Rectal smooth muscle tissue (tissue), 1 donor: ENCODE results near the gene FJX1.

Experiments
- H3K27ac ChIP-seq: one replicate; pipeline ENCODE4 v1.7.0; 2013; ENCODE audit warnings: low read depth, low read length, inconsistent platforms
- H3K27me3 ChIP-seq: one replicate; pipeline ENCODE4 v1.7.0; 2013; ENCODE audit warnings: low read length; ENCODE audit not compliant: control insufficient read depth, insufficient read depth
- H3K36me3 ChIP-seq: one replicate; pipeline ENCODE4 v1.7.0; 2013; ENCODE audit warnings: low read length; ENCODE audit not compliant: control insufficient read depth, insufficient read depth
- H3K4me1 ChIP-seq: one replicate; pipeline ENCODE4 v1.7.0; 2013; ENCODE audit warnings: low read length; ENCODE audit not compliant: control insufficient read depth, insufficient read depth
- H3K4me3 ChIP-seq: one replicate; pipeline ENCODE4 v1.7.0; 2013; ENCODE audit warnings: low read length
- H3K9ac ChIP-seq: one replicate; pipeline ENCODE4 v1.7.0; 2013; ENCODE audit warnings: low read length

Gene FJX1

DNA sequence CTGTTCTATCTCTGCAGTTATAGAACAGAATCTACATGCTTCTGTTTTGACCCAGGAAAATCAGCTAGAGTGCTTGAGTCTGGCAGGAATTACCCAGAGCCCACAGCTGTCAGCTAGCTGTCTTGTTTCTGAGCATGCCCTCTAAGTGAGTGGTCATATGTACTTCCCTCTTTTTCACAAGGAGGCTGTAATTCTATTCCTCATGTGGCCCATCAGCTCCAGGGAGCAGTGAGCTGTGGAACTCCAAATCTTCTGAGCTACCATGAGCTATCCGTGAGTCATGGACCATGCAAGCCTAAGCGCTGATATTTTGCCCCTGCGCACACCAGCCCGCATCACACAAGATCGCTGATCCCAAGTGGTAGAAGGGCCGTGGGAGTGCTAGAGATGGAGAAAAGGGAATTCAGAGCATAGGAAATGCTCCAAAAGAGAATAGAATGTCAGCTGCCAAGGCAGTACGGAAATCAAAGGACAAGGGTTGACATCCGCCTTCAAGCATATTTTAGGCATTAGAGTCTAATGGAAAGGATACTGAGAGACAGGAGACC, 5.4 kb downstream of the FJX1 start:
- H3K36me3 ChIP-seq: no peaks in the 10 kb centered on the region
- H3K9ac ChIP-seq: no peak overlapping the region
- peaks cover 4% of the 10 kb centered on the region for H3K4me1 ChIP-seq
- H3K4me3 ChIP-seq: no peak overlapping the region
- H3K27me3 ChIP-seq: peaks cover 2% of the 10 kb centered on the region
- no peak overlapping the region for H3K27ac ChIP-seq

DNA sequence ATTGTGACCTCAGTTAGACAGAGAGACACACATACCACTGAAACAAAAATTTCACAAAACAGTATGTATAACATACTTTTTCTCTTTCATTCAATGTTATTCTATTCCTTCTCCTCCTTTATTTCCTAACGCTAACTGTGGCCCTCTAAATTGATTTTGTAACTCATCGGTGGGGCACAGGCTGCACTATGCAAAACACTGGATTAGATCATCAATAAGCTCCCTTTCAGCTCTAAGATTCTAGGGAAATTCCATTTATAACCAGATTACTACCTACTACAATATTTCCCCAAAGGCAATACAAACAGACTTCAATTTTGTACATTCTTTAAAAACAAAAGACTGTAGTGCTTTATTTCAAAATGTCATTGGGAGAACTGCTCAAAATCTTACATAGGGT, 6.1 kb downstream of the FJX1 start:
- peaks cover under 1% of the 10 kb centered on the region for H3K4me1 ChIP-seq
- H3K9ac ChIP-seq: no peak overlapping the region
- peaks cover 2% of the 10 kb centered on the region for H3K27me3 ChIP-seq
- no peak overlapping the region for H3K4me3 ChIP-seq
- no peak overlapping the region for H3K27ac ChIP-seq
- H3K36me3 ChIP-seq: no peaks in the 10 kb centered on the region

DNA sequence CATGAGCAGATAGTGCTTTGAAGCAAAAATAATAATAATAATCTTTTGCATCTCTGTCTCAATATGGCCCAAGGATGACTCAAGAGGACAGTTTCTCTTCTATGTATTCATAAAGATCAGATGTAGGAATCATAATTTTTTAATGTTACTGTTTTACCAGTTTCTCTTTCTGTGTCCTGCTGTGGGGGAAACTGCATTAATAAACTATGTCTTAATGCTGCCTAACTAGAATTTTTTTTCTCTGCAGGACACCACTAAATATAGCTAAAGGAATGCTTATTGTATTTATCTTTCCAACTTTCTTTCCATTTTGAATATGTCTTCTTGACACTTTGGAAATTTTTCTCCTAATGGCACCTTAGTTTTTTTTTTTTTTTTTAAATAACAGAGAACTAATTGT, 6.5 kb downstream of the FJX1 start:
- Histone ChIP-seq H3K27me3 (peaks cover 1% of the 10 kb centered on the region), H3K4me1 (no peaks in the 10 kb centered on the region), H3K36me3 (no peaks in the 10 kb centered on the region), H3K27ac (no peak overlapping the region), H3K9ac (no peak overlapping the region), H3K4me3 (no peak overlapping the region)

DNA sequence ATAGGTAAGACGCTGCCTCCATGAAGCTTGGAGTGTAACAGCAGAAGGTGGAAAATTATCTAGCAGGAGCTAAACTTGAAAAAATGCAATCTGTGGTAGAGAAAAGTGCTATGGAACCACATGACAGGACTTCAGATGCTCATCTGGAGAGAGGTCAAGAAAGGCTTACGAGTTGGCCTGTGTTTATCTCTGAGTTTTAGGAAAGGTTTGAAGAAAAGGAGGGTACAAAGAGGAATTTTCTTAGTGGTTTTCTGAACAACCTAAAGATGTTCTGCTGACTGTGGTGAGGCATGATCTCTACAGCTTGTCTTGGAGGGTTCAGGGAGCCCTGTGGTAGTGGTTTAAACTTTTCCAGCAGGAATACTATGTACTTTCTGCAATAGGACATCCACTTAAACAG, 8.2 kb downstream of the FJX1 start:
- H3K27me3 ChIP-seq: no peaks in the 10 kb centered on the region
- H3K36me3 ChIP-seq: no peaks in the 10 kb centered on the region

DNA sequence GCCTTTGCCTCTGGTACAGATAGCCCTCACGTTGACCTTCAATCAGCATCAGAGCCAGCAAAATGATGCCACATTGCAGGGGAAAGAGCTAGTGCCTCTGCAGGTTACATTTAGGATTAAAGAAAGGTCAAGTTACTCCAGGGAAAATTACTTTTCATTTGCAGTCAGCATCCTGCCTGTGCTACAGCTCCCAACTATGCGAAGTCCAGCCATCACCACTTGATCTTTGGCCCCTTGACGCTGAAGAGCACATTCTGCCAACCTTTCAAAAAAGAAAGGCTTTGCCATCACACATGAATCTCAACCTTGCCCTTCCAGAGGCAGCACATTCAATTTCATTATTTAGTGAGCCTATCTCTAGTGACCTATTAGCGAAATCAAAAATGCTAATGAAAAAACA, 11.3 kb downstream of the FJX1 start:
- H3K27ac ChIP-seq: no peak overlapping the region
- H3K4me1 ChIP-seq: no peaks in the 10 kb centered on the region

More for the DNA sequence above, 8.2 kb downstream of the FJX1 start:
- Histone ChIP-seq H3K9ac (no peak overlapping the region), H3K4me1 (no peaks in the 10 kb centered on the region), H3K4me3 (no peak overlapping the region), H3K27ac (no peak overlapping the region)

DNA sequence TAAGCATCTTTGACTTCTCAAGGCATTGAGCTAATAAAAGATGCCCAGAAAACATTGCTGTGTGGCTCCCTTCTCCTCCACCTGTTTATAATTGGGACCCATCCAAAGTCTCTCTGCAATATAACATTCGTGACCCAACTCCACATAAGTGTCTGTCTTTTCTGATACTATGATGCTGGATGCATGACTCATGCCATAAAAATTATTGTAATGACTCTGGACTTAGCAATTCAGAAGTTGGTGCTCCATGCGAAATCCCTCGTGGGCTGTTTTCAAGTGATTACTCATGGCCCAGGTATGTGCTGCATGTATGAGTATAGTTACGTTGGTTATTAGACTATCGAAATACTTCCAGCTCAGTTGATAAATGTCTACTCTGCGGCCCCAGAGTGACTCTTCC, 11.7 kb downstream of the FJX1 start:
- no peak overlapping the region for H3K27ac ChIP-seq
- no peaks in the 10 kb centered on the region for H3K27me3 ChIP-seq
- H3K9ac ChIP-seq: no peak overlapping the region
- no peak overlapping the region for H3K4me3 ChIP-seq
- no peaks in the 10 kb centered on the region for H3K4me1 ChIP-seq
- H3K36me3 ChIP-seq: no peaks in the 10 kb centered on the region

More for the DNA sequence above, 11.3 kb downstream of the FJX1 start:
- H3K9ac ChIP-seq: no peak overlapping the region
- H3K36me3 ChIP-seq: no peaks in the 10 kb centered on the region
- no peak overlapping the region for H3K4me3 ChIP-seq
- H3K27me3 ChIP-seq: no peaks in the 10 kb centered on the region

DNA sequence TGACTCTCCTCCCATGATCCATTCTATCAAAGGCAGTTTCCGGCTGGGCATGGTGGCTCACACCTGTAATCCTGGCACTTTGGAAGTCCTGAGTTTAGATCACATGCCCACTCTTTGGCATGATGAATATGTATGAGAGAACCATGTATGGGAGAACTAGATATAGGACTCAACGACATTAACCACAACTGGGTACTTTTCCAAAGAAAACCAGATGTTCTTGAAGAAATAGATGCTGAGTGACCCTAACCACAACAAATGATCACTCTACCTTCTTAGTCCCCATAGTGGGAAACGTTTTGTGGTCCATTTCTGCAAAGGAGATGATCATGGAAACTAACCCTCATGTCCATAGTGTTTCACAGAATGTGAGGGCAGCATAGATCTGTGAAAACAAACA, 13.6 kb downstream of the FJX1 start:
- Histone ChIP-seq H3K9ac (no peak overlapping the region), H3K4me1 (no peaks in the 10 kb centered on the region), H3K27ac (no peak overlapping the region), H3K27me3 (no peaks in the 10 kb centered on the region), H3K4me3 (no peak overlapping the region), H3K36me3 (no peaks in the 10 kb centered on the region)

DNA sequence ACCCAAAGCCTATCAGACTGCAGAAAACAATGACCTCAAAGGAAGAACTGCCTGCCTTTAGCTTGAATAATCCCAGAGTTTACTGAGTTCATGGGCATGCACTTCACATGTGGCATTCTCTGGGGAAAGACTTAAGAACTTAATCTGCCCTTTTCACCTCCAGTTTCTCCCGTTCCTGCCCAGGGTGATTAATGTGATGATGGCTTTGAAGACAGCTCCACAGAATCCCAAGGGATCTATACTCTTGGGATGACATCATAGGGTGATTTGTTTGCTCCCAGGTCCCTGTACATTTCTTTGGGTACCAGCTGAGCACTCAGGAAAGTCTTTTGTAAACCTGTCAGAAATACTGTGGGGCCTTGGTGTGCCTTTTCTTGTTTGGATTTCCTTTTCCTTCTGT, 14.0 kb downstream of the FJX1 start:
- Histone ChIP-seq H3K9ac (no peak overlapping the region), H3K27me3 (no peaks in the 10 kb centered on the region), H3K4me3 (no peak overlapping the region), H3K4me1 (no peaks in the 10 kb centered on the region), H3K27ac (no peak overlapping the region), H3K36me3 (no peaks in the 10 kb centered on the region)

DNA sequence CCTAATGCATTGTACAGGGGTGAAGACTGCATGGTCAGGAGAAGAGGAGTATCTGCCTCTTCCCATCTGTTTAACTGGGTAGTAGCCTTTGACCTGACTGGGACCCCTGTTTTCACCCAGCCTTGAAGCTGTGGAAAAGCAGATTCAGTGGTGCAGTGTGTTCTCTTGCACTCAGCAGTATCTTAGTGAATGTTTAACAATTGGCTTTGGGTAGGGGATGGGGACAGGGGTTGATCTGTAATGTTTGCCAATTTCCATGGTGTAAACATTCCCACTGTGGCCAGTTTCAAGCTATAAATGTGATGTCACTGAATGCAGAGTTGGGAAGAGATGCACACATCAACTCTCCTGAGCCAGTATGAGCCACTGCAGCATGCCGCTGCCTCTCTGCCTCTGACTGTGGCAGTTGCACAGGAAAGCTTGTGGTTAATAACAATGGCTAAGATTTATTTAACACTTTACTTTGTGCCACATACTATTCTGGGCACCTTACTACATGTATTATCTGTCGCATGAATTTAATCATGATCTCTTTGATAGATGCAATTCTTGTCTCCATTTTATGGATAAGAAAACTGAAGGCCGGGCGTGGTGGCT, 15.7 kb downstream of the FJX1 start:
- no peak overlapping the region for H3K4me3 ChIP-seq
- no peaks in the 10 kb centered on the region for H3K36me3 ChIP-seq
- no peaks in the 10 kb centered on the region for H3K27me3 ChIP-seq
- no peak overlapping the region for H3K27ac ChIP-seq
- H3K4me1 ChIP-seq: no peaks in the 10 kb centered on the region
- H3K9ac ChIP-seq: no peak overlapping the region

DNA sequence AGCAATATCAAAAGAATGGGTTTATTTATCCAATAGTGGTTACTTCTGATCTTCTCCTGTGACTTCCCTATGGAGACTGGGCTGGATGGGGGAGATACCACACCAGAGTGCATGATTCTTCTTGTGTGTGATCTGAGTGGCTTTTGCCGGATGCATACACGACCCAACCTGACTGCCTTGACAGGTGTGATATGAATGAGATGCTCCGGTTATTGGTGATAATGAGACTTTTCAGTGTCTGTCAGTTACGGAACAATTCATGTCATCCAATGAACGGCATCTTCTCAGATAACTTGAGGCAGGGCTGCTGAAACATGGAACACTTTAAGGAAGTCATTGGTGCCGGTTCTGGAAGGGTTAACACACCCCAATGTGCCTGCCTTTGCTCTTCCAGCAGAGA, 17.7 kb downstream of the FJX1 start:
- Histone ChIP-seq H3K36me3 (no peaks in the 10 kb centered on the region), H3K27ac (no peak overlapping the region), H3K4me3 (no peak overlapping the region), H3K27me3 (no peaks in the 10 kb centered on the region), H3K4me1 (no peaks in the 10 kb centered on the region), H3K9ac (no peak overlapping the region)

DNA sequence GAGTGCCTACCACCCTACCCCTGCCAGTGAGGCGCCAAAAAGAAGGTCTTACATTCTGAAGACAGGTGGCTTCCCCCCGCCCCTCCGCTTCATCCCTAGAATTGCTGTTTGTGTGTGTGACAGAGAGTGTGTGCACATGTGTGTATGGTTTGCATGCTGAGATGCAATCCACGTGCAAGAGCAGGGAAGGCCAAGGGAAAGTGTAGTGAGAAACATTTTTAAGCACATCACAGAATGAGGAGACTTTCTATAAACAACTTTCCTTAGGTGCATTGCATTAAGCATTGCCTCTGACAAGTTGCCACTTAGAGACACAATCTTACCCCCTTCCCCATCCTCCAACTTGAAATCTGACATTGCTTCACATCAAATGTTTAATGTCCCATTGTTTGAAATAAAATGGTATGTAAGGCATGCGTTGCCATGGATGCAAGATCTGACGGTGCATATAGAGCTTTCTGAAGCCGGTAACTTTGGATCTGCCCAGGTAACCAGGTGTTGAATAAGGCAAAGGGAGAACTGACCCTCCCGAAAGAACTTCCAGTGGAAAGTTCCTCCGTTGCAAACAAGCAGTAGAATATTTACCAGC, 21.4 kb downstream of the FJX1 start:
- Histone ChIP-seq H3K27ac (no peak overlapping the region), H3K4me1 (no peaks in the 10 kb centered on the region), H3K27me3 (no peaks in the 10 kb centered on the region), H3K9ac (no peak overlapping the region), H3K4me3 (no peak overlapping the region), H3K36me3 (no peaks in the 10 kb centered on the region)

DNA sequence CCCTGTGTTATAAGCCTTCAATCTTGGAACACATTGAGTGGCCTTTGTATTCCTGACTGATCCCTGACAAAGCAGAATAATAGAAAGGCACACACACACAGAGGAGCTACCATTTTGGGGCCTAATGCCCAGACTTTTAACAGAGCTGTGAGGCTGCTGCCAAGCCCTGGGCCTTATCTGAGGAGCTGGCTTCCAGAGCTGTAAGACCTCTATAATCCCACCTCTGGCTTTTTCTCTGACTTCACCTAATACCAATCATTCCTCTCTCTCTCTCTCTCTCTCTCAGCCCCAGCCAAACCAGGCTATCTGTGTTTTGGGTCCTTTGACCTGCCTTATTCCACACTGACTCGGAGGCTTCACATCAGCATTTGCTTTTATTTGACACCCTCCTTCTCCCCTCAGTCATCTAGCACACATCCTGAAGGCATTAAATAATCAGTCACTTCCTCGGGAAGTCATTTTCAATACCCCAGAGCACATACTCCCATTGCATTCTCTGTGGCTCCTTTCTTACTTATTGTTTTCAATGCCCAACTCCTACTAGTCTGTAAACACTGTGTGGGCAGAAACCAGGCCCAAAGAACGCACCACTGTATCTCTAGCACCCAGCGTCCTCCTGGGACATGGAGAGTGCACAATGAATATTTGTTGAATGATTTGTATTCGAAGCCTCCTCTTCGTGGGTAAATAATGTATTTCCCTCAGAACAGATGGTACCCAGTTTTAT, 23.1 kb downstream of the FJX1 start:
- H3K4me3 ChIP-seq: no peak overlapping the region
- no peak overlapping the region for H3K9ac ChIP-seq
- H3K36me3 ChIP-seq: no peaks in the 10 kb centered on the region
- no peaks in the 10 kb centered on the region for H3K27me3 ChIP-seq
- H3K4me1 ChIP-seq: no peaks in the 10 kb centered on the region
- H3K27ac ChIP-seq: no peak overlapping the region
